ENCODE results near the gene RPUSD4.

DNA sequence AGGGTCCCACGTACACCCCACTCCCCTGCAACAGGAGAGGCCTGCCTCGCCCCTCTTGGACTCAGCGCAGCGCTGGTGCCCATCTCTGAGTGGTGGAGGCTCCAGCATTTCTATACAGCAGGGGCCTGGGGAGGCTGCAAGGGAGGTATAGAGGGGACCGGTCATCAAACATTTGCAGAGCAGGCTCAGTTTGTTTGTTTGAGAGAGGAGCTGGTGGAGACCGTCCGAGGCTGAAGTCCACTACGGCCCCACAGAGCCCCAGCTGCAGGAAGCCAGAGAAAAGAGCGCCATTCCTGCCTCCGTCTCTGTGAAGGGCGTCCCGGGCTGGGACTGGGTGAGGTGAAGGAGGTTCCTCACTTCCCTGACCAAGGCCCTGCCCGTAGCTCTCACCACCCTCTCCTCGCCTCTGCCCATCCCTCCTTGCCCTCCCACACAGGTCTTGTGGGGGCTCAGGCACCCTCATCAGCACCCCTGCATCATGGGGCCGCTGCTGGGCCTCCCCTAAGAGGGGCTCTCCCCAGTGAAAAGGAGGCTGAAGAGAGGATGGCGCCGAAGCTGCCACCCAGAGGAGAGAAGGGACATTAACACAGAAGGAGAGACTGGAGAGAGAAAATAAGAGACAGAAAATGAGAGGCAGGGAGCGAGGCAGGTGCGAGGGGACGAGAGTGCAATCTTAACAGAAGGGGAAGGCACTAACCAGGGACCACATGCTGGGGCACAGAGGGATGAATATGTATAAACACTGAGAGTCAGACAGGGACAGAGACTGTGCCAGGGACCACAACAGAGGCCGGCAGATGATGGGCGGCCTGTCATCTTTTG lies 24.5 kb downstream of the RPUSD4 start:
- TF ChIP-seq POLR2AphosphoS5 (IDR thresholded peaks at IDR 0.05) (no peak), POLR2A (IDR thresholded peaks at IDR 0.05) (no peak)
- TF ChIP-seq, protein P1, sequence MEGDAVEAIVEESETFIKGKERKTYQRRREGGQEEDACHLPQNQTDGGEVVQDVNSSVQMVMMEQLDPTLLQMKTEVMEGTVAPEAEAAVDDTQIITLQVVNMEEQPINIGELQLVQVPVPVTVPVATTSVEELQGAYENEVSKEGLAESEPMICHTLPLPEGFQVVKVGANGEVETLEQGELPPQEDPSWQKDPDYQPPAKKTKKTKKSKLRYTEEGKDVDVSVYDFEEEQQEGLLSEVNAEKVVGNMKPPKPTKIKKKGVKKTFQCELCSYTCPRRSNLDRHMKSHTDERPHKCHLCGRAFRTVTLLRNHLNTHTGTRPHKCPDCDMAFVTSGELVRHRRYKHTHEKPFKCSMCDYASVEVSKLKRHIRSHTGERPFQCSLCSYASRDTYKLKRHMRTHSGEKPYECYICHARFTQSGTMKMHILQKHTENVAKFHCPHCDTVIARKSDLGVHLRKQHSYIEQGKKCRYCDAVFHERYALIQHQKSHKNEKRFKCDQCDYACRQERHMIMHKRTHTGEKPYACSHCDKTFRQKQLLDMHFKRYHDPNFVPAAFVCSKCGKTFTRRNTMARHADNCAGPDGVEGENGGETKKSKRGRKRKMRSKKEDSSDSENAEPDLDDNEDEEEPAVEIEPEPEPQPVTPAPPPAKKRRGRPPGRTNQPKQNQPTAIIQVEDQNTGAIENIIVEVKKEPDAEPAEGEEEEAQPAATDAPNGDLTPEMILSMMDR (IDR thresholded peaks at IDR 0.05) = peak in 1 of 4 experiments; percentile 29
